ENCODE results near the gene KREMEN1. TPM values are rescaled to one million over a fixed set of nuclear protein-coding genes. Genes with fewer than 3 reads are reported as not detected.
A peak's percentile ranks its signal among the peaks of the same experiment; 100 is the strongest.

The KREMEN1 gene
- total and polyA plus RNA-seq, 10 of the 15 experiments (the other 5 are each of a cell fraction or from before 2014, with no cell fraction given): 0.10 to 2.5 (median 0.20) TPM; not detected in 1

DNA sequence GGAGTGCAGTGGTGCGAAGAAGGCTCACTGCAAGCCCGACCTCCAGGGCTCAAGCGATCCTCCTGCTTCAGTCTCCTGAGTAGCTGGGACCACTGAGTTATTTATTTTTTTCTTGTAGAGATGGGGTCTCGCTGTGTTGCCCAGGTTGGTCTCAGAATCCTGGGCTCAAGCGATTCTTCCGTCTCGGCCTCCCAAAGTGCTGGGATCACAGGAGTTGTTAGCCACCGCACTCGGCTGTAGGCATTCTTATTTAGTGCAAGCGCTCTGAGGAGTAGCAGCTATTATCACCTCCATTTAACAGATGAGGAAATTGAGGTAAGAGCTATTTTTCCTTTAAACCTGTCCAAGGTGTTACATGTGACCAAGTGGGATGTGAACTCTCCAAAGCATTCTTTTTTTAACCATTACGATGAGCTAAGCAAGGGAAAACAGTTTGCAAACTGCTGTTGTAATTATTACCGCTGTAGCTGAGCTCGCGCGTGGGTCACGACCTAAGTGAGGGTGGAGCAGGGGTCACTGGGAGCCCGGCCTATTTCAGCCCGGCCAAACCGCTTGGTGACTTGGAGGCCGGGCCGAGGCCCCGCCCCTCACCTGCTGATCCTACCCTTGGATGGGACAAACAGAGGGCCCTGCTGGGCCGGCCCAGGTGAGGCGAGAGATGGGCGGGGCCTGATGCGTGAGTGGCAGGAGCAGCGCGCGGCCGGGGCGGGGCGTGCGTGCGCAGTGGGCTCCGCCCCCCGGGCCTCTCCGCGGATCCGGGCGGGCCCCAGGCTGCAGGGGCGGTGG lies 449 bp upstream of the KREMEN1 start (continued):
- TF ChIP-seq KAT2A (conservative IDR thresholded peaks at IDR 0.05; ENCODE audit: control insufficient read depth, low read depth, low read length): no peak
- TF ChIP-seq CHD4 (IDR thresholded peaks at IDR 0.05): no peak
- no peak; the same call in 1 of the 2 replicates for TF ChIP-seq RB1 (IDR thresholded peaks at IDR 0.05; ENCODE audit: borderline replicate concordance)
- no peak for TF ChIP-seq JUNB (IDR thresholded peaks at IDR 0.05)
- no peak for TF ChIP-seq MEF2A (IDR thresholded peaks at IDR 0.05; ENCODE audit: insufficient read depth, low read depth, low read length)
- TF ChIP-seq PAX8 (IDR thresholded peaks at IDR 0.05): no peak
- TF ChIP-seq, protein P1, sequence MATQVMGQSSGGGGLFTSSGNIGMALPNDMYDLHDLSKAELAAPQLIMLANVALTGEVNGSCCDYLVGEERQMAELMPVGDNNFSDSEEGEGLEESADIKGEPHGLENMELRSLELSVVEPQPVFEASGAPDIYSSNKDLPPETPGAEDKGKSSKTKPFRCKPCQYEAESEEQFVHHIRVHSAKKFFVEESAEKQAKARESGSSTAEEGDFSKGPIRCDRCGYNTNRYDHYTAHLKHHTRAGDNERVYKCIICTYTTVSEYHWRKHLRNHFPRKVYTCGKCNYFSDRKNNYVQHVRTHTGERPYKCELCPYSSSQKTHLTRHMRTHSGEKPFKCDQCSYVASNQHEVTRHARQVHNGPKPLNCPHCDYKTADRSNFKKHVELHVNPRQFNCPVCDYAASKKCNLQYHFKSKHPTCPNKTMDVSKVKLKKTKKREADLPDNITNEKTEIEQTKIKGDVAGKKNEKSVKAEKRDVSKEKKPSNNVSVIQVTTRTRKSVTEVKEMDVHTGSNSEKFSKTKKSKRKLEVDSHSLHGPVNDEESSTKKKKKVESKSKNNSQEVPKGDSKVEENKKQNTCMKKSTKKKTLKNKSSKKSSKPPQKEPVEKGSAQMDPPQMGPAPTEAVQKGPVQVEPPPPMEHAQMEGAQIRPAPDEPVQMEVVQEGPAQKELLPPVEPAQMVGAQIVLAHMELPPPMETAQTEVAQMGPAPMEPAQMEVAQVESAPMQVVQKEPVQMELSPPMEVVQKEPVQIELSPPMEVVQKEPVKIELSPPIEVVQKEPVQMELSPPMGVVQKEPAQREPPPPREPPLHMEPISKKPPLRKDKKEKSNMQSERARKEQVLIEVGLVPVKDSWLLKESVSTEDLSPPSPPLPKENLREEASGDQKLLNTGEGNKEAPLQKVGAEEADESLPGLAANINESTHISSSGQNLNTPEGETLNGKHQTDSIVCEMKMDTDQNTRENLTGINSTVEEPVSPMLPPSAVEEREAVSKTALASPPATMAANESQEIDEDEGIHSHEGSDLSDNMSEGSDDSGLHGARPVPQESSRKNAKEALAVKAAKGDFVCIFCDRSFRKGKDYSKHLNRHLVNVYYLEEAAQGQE (IDR thresholded peaks at IDR 0.05; ENCODE audit: low read depth, low read length): no peak
- TF ChIP-seq GATAD2B (conservative IDR thresholded peaks at IDR 0.05; ENCODE audit: low read depth): 0 out of 2 replicates have a peak, but pooled peaks have one; percentile 30
- TF ChIP-seq TARDBP (IDR thresholded peaks at IDR 0.05; ENCODE audit: borderline replicate concordance): no peak
- TF ChIP-seq TCF12 (IDR thresholded peaks at IDR 0.05; ENCODE audit: low read depth, low read length): no peak
- TF ChIP-seq, protein P2, sequence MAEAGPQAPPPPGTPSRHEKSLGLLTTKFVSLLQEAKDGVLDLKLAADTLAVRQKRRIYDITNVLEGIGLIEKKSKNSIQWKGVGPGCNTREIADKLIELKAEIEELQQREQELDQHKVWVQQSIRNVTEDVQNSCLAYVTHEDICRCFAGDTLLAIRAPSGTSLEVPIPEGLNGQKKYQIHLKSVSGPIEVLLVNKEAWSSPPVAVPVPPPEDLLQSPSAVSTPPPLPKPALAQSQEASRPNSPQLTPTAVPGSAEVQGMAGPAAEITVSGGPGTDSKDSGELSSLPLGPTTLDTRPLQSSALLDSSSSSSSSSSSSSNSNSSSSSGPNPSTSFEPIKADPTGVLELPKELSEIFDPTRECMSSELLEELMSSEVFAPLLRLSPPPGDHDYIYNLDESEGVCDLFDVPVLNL (IDR thresholded peaks at IDR 0.05; ENCODE audit: low read depth, low read length): no peak
- TF ChIP-seq SP1 (IDR thresholded peaks at IDR 0.05; ENCODE audit: low read depth, low read length): peak; percentile 27
- TF ChIP-seq NR2F1 (conservative IDR thresholded peaks at IDR 0.05): peak; percentile 80
- no peak for TF ChIP-seq IKZF1 (conservative IDR thresholded peaks at IDR 0.05)
- peak; percentile 93 for TF ChIP-seq PBX3 (IDR thresholded peaks at IDR 0.05; ENCODE audit: insufficient replicate concordance, low read depth, low read length)
- TF ChIP-seq POLR2A (IDR thresholded peaks at IDR 0.05; ENCODE audit: low read depth, low read length): no peak
- TF ChIP-seq ZNF274 (IDR thresholded peaks at IDR 0.05; ENCODE audit: insufficient read depth, insufficient read length): no peak
- TF ChIP-seq POLR2AphosphoS2 (IDR thresholded peaks at IDR 0.05; ENCODE audit: low read depth, low read length): no peak
- TF ChIP-seq ZNF207 (IDR thresholded peaks at IDR 0.05; ENCODE audit: borderline replicate concordance): 0 out of 2 replicates have a peak, but pooled peaks have one; percentile 39
- TF ChIP-seq CBX5 (IDR thresholded peaks at IDR 0.05; ENCODE audit: low read depth): no peak
- no peak for TF ChIP-seq STAT3 (IDR thresholded peaks at IDR 0.05; ENCODE audit: low read depth, low read length)
